Smooth muscle cell (in vitro differentiated cells): ENCODE data around the gene MAPKAPK2. TPM values are rescaled to one million over a fixed set of nuclear protein-coding genes. Genes with fewer than 3 reads are reported as not detected.

Source experiments
- DNase-seq: peaks from one replicate; lab custom pipeline; 2025; ENCODE audit not compliant: unreplicated experiment; lab: John Stamatoyannopoulos, UW
- H2AFZ ChIP-seq: fragments of 200-600 bp; sonication (generic); 2 replicates; pipeline ENCODE4 v1.6.0; 2016; ENCODE audit warnings: antibody characterized with exemption, low read depth, mild to moderate bottlenecking
- H3F3A ChIP-seq: fragments of 200-600 bp; sonication (generic); 2 replicates; pipeline ENCODE4 v1.6.0; 2017; ENCODE audit warnings: antibody characterized with exemption, low read depth
- H3K27ac ChIP-seq: fragments of 200-600 bp; sonication (generic); 2 replicates; pipeline ENCODE4 v1.5.1; 2016; ENCODE audit warnings: low read depth, mild to moderate bottlenecking
- H3K27me3 ChIP-seq: fragments of 200-600 bp; sonication (generic); 2 replicates; pipeline ENCODE4 v1.6.1; 2016; ENCODE audit warnings: low read depth, mild to moderate bottlenecking
- H3K36me3 ChIP-seq: fragments of 200-600 bp; sonication (generic); 2 replicates; pipeline ENCODE4 v1.5.1; 2016; ENCODE audit warnings: low read depth
- H3K4me1 ChIP-seq: fragments of 200-600 bp; sonication (generic); 2 replicates; pipeline ENCODE4 v1.5.1; 2016; ENCODE audit warnings: low read depth
- H3K4me2 ChIP-seq: fragments of 200-600 bp; sonication (generic); 2 replicates; pipeline ENCODE4 v1.6.0; 2016; ENCODE audit warnings: mild to moderate bottlenecking
- H3K4me3 ChIP-seq: fragments of 200-600 bp; sonication (generic); 2 replicates; pipeline ENCODE4 v1.5.1; 2016; ENCODE audit warnings: mild to moderate bottlenecking
- H3K79me2 ChIP-seq: fragments of 200-600 bp; sonication (generic); 2 replicates; pipeline ENCODE4 v1.6.0; 2016; ENCODE audit warnings: low read depth, mild to moderate bottlenecking
- H3K9ac ChIP-seq: fragments of 200-600 bp; sonication (generic); 2 replicates; pipeline ENCODE4 v1.6.0; 2016; ENCODE audit warnings: low read depth
- H3K9me3 ChIP-seq: fragments of 200-600 bp; sonication (generic); replicated peaks from 2 replicates; pipeline ENCODE4 v1.5.1; 2016; ENCODE audit warnings: low read depth
- H4K20me1 ChIP-seq: fragments of 200-600 bp; sonication (generic); 2 replicates; pipeline ENCODE4 v1.6.0; 2016; ENCODE audit warnings: low read depth
- CTCF ChIP-seq: fragments of 200-600 bp; sonication (generic); IDR thresholded peaks from 2 replicates; pipeline ENCODE4 v1.5.1; 2017; ENCODE audit warnings: borderline replicate concordance, mild to moderate bottlenecking, antibody characterized with exemption; ENCODE audit not compliant: insufficient read depth, poor library complexity, severe bottlenecking
- WGBS: methylation state at CpG from one replicate; pipeline ENCODE4 v1.1.7; 2016; ENCODE audit warnings: low lambda C conversion rate; 5-methylcytosine and 5-hydroxymethylcytosine counted together
- polyA plus RNA-seq: library from polyadenylated mRNA; unstranded; fragments of >200 nt; fragmentation: Nextera tagmentation; extraction: Ambion mirVana; gene quantifications from 2 replicates; pipeline ENCODE4 v1.2.1, GENCODE V29; 2016
- total RNA-seq: library from RNA; depleted of rRNA; stranded (reverse); fragments of >200 nt; gene quantifications from 2 replicates; pipeline ENCODE4 v1.2.3, GENCODE V29; 2014

Gene MAPKAPK2
- total and polyA plus RNA-seq, 2 experiments from 2014 or later: 14.3 to 40.9 TPM

GRCh38 chr1:206702260-206702659 lies 17.6 kb downstream of the MAPKAPK2 start:
- peak overlapping the region; percentile 33 for H3K27ac ChIP-seq
- H3K4me2 ChIP-seq: no peak overlapping the region
- H3K27me3 ChIP-seq: no peaks in the 10 kb centered on the region
- H3F3A ChIP-seq: no peaks in the 10 kb centered on the region
- H3K9me3 ChIP-seq: no peaks in the 10 kb centered on the region
- TF ChIP-seq CTCF: no peak
- H3K9ac ChIP-seq: no peak overlapping the region
- no peak for DNase-seq
- WGBS: 66% methylated on average over 7 of the region's 7 CpGs
- H3K79me2 ChIP-seq: peaks cover 100% of the 10 kb centered on the region
- peaks cover 100% of the 10 kb centered on the region for H4K20me1 ChIP-seq
- H2AFZ ChIP-seq: no peak overlapping the region
- no peak overlapping the region for H3K4me3 ChIP-seq
- peaks cover 46% of the 10 kb centered on the region for H3K4me1 ChIP-seq
- no peaks in the 10 kb centered on the region for H3K36me3 ChIP-seq

- no peaks in the 10 kb centered on the region for H3K27me3 ChIP-seq
- WGBS: 94% methylated on average over 1 of the region's 1 CpG
- peaks cover 100% of the 10 kb centered on the region for H4K20me1 ChIP-seq
- no peaks in the 10 kb centered on the region for H3F3A ChIP-seq
- peak overlapping the region; percentile 33 for H3K27ac ChIP-seq
- H3K36me3 ChIP-seq: no peaks in the 10 kb centered on the region
- H3K4me3 ChIP-seq: no peak overlapping the region
- peak overlapping the region; percentile 12 for H3K4me2 ChIP-seq
- no peaks in the 10 kb centered on the region for H3K9me3 ChIP-seq
- H3K9ac ChIP-seq: no peak overlapping the region
- H3K79me2 ChIP-seq: peaks cover 100% of the 10 kb centered on the region
- H3K4me1 ChIP-seq: peaks cover 51% of the 10 kb centered on the region
- no peak for TF ChIP-seq CTCF
- no peak overlapping the region for H2AFZ ChIP-seq
- DNase-seq: no peak
Observed at GRCh38 chr1:206702803-206703202, 18.1 kb downstream of the MAPKAPK2 start.

GRCh38 chr1:206703661-206704060 lies 19.0 kb downstream of the MAPKAPK2 start:
- peaks cover 100% of the 10 kb centered on the region for H3K79me2 ChIP-seq
- no peak overlapping the region for H3K9ac ChIP-seq
- peaks cover 100% of the 10 kb centered on the region for H4K20me1 ChIP-seq
- H3K4me1 ChIP-seq: peaks cover 55% of the 10 kb centered on the region
- TF ChIP-seq CTCF: no peak
- H3F3A ChIP-seq: no peaks in the 10 kb centered on the region
- no peaks in the 10 kb centered on the region for H3K36me3 ChIP-seq
- H3K27me3 ChIP-seq: no peaks in the 10 kb centered on the region
- H3K9me3 ChIP-seq: no peaks in the 10 kb centered on the region
- peak overlapping the region; percentile 33 for H3K27ac ChIP-seq
- WGBS: 72% methylated on average over 4 of the region's 4 CpGs
- peak overlapping the region; percentile 12 for H3K4me2 ChIP-seq
- no peak for DNase-seq
- no peak overlapping the region for H3K4me3 ChIP-seq
- H2AFZ ChIP-seq: no peak overlapping the region

GRCh38 chr1:206704226-206704625 lies 19.5 kb downstream of the MAPKAPK2 start:
- Histone ChIP-seq H3K36me3 (no peaks in the 10 kb centered on the region), H3K9me3 (no peaks in the 10 kb centered on the region), H3K9ac (no peak overlapping the region), H4K20me1 (peaks cover 100% of the 10 kb centered on the region), H3F3A (peaks cover 6% of the 10 kb centered on the region), H3K4me3 (no peak overlapping the region), H3K79me2 (peaks cover 100% of the 10 kb centered on the region), H3K27me3 (no peaks in the 10 kb centered on the region), H2AFZ (no peak overlapping the region), H3K4me1 (peaks cover 61% of the 10 kb centered on the region), H3K4me2 (peak overlapping the region; percentile 12), H3K27ac (no peak overlapping the region)
- 90% methylated on average over 9 of the region's 9 CpGs for WGBS
- no peak for TF ChIP-seq CTCF
- no peak for DNase-seq
